DMS153 treated with DMSO at 0.1 percent for 48 hours (cell line): ENCODE results near the gene PEX11A.

Experiments
- DNase-seq: peaks from one replicate; lab custom pipeline; 2025; ENCODE audit not compliant: unreplicated experiment; lab: John Stamatoyannopoulos, UW

PEX11A gene

GRCh38 chr15:89656116-89656815 is 34.3 kb downstream of the PEX11A start:
- DNase-seq: no peak

DNA sequence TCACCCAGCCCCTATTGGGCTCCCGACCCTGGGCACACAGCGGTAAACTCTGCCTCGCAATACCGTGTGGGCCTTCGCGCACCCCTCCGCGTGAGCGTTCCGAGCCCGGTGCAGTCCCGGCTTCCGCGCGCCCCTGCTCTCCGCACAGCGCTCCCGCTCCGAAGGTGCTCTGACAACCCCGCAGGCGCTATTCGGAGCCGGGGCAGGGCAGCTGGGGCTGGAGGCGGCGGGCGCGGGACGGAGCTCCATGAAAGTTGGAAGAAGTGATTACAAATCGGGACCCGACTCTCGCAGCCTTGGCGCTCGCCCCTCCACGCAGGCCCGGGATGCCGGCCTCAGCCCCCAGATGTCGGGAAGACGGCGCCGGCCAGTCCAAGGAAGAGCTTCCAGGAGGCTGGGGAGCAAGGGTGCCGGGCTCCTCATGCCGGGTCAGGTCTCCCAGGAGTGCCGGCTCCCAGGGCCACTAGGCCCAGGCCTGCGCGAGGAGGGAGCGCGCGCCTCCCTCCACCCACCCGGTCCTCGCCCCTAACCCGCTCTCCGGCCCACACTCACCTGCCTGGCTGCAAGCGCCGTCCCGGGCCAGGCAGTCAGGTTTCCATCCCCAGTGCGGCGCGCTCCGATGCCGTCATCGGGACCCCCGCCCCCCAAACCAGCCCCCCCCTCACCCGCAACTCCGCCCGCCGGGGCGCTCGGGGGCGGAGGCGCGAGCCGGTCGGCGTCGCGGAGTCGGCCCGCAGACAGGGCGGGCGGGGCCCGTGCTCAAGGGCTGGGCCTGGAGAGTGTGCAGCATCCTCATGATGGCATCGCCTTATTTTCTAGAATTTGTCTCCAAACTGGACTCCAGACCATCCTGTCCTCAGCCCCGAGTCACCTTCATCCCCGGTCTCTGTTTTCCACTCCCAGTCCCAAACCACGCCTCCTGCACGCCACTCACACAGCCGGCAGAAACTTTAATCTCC is 35.4 kb downstream of the PEX11A start, which contains the start of gene KIF7:
Gene KIF7 (minus strand): TSS at position 621 of the 959 bp plus-strand sequence. CDS start 2,537 bp downstream, outside the sequence.
- DNase-seq: no peak

- DNase-seq: no peak
Measured at GRCh38 chr15:89654301-89654761, 36.2 kb downstream of the PEX11A start.

- DNase-seq: no peak
Measured at GRCh38 chr15:89653578-89653977, 37.0 kb downstream of the PEX11A start.

DNA sequence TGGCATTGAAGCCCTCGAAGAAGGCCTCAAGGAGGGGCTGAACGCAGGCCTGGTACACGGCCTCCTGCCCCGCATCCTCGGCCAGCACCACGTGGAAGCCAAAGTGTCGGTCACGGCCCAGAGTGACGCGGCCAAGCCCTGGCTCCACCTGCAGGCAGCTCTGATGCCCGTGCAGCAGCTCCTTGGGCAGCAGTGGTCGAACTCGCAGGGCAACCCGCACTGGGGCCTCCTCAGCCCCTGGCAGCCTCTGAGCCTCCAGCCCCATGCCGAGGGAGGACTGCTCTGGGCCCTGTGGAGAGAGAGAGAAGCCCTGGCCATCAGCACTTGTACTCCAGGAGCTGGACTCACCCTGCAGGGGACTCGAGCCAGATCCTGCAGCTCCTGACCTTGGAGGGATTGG is 37.9 kb downstream of the PEX11A start:
- no peak for DNase-seq

DNA sequence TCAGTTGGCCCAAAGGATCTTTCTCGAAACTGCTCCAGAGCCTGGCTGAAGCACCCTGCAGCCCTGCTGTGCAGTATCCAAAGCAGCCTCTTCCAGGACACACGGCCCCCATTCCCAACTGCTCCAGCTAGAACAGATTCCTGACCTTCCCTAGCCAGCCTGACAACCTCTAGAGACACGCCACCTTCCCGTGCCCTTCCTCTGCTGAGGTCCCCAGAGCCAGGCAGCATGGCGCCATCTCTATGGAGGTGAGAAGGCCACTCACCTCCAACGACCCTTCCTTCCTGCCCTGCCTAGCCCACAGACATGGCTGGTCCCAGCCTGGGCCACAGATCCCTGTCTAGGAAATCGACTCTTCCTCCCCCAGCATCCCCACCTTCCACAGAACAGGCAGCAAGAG is 38.4 kb downstream of the PEX11A start:
- no peak for DNase-seq

DNA sequence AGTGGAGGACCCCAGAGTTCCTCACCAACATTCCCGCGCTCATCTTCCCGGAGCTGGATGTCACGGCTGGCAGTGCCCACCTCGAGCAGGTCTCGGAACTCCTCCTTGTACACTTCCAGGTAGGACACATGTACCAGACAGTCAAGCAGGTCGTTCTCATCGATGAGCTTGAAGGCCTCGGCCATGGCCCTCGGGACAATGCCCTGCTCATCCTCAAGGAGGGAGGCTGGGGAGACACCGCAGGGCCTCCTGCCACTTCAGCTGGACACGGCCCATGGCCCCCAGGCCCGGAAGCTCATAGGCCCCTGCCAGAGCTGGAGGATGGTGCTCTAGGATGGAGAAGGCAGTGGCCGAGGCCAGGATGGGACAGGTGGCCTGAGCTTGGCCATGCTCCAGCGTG is 40.8 kb downstream of the PEX11A start:
- no peak for DNase-seq

DNA sequence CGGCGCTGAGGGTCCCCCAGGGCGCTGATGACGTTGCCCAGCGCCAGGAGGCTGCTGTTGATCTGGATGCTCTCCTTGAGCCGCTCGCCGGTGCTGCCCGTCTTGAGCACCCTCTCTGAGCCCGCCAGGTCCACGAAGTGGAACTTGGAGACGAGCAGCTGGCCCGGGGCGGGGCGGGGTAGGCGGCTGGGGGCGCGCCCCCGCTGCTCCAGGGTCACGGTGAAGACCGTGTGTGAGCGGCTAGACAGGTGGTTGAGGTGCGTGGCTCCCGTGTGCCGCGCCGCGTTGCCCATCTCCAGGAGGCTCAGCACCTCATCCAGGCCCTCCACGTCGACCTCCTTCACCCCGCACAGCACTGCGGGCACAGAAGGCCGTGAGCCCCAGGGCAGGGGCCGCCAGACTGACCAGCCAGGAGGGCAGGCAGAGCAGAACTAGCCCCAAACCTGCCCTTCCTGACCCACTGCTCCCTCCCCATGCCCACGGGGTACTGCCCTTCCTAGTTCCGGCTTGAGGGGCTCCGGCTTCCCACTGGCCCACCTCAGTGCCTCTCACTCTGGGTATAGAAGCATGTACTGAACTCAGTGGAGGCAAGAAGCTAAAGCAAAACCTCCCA is 41.4 kb downstream of the PEX11A start:
- DNase-seq: no peak

DNA sequence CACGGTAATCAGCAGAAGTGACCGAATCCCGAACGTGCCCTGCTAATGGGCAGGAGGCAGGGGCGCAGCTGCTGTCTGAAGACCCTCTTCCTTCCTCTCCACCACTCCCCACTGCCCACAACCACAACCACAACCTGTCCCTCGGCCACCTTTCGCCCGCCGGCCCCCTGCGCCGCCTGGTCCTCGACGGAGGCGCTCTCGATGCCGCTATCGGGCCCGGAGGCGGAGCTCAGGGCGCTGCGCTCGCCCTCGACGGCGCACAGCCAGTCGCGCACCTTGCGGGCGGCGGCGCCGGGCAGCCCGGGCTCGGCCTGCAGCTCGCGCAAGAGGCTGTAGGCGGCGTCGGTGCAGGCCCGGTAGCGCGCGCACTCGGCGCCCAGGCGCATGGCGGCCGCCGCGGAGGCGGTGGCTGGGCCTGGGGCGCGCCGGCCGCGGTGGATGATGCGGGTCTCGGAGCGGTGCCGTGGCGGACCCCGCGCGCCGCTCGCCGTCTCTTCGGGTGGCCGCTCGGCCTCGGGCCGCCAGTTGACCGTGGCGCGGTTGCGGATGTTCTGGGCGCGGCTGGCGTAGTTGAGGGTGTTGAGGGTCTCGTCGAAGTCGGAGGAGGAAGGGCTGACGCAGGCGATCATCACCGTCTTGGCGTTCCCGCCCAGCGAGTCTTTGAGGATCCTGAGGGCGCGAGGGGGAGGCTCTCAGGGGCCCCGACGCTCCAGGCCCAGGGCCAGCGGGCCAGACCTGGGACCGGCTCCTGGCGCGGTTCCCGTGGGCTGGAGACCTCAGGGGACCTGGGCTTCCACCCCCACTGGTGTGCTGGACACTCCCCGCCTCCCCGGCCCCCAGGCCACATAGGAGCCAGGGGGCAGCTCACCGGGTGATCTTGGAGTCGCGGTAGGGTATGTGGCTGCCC is 42.2 kb downstream of the PEX11A start:
- DNase-seq: no peak

- no peak for DNase-seq
Measured at GRCh38 chr15:89647191-89647851, 43.2 kb downstream of the PEX11A start.

DNA sequence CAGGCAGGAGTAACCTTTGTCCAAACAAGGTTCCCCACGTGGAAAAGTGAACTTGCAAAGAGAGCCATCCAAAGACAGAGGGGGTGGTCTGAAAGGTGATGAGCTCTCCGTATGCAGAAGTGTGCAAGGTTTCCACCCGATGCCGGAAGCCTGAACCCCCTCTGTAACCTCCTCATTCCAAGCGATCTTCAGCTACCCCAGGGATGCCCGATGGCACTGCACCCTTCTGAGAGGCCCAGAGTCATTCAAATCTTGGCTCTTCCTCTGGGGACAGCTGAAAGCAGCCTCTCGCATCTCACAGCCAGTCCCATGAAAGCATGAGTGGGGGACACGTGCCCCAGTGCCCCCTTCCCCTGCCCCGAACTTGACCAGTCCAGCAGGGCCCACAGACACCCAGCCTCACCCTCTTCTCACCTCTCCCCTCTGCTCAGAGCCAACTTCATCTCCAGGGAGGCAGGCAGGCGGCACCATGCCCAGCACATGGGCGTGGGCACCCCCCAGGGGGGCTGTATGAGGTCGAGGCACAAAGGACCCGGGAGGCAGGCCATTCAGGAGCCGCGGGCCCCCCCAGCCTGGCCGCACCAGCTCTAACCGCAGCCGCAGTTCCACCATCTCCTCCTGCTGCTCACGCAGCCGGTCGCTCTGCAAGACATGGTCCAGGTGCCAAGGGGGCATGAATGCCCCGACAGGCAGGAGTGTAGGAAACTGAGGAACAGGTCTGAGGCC is 44.0 kb downstream of the PEX11A start:
- no peak for DNase-seq

DNA sequence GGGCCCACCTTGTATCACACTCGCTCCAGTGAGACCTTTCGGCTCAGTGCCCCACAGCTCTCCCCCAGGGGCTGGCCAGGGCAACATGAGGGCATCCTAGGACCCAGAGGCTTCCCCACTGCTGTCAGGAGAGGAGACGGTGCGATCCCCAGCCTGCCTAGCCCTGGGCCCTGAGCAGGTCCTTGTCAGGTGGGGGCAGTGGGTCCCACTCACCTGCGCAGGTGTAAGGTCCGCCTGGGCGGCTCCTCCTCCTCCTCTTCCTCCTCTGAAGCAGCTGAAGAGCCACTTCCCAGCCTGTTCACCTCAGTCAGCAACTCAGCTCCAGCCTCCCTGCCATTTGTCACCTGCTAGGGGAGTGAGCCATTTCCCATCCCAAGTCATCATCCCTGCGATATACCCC is 44.9 kb downstream of the PEX11A start:
- DNase-seq: no peak

DNA sequence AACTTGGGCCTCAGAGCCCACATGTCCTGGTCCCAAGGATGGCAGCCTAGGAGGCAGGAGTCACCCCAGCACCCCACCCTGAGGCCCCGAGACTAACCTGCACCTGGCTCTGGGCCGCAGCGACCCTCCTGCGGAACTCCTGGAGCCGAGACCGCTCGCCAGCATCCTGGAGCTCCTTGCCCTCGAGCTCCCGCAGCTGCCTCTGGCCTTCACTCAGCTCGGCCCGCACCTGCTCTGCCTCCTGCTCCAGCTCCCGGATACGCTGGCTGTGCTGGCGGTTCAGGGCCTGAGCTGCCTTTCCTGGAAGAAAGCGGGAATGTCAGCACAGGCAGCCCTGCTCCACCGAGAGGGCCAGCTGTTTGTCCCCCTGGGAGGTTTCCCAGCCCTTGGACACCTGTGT is 48.4 kb downstream of the PEX11A start:
- DNase-seq: no peak

- DNase-seq: no peak
Measured at GRCh38 chr15:89641053-89641452, 49.5 kb downstream of the PEX11A start.

DNA sequence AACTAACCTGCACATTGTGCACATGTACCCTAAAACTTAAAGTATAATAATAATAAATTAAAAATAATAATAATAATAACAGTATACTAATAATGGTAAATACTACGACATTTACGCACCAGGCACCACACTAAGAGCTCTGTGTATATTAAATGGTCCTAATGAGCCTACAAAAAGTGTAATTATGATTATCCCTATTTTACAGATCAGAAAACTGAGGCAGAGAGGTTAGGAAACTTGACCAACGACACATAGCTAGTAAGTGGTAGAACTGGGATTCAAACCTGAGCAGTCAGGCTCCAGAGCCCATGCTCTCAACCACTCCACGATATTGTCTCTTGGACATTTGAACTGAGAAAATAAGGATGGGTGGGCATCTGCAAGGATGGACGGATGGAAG is 50.3 kb downstream of the PEX11A start:
- DNase-seq: no peak

- DNase-seq: no peak
Measured at GRCh38 chr15:89633585-89633984, 57.0 kb downstream of the PEX11A start.

- DNase-seq: no peak
Measured at GRCh38 chr15:89632563-89633430, 57.8 kb downstream of the PEX11A start.

DNA sequence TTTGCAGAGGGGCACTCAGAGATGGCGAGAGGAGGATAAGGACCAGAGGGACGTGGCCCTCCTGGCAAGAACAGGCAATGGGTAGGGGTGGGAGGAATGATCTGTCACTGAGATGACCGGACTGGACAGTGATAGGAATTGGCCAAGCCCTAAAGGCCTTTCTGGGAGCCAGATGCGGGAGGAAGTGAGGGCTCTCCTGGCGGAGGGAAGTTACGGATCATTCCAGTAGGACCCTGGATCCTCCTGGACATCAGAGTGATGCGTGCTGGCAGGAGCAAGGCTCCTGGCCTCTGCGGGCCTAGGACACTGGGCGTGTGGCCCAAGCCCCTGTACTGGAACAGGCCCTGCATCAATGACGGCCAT is 58.7 kb downstream of the PEX11A start:
- no peak for DNase-seq
